Hematopoietic multipotent progenitor cell treated with erythropoietin and hydrocortisone succinate and interleukin-3 and kit ligand, for 4 days (in vitro differentiated cells): ENCODE results near the gene PACSIN2.
A peak's percentile ranks its signal among the peaks of the same experiment; 100 is the strongest.
"Not testable (repeated sequence)": the region's sequence is repeated elsewhere in the genome, so short reads cannot be mapped to it uniquely, and the experiment has no call there.

Experiments used
- DNase-seq: peaks from one replicate; pipeline ENCODE4 v3.0.0-alpha.2; 2015

Gene PACSIN2, protein sequence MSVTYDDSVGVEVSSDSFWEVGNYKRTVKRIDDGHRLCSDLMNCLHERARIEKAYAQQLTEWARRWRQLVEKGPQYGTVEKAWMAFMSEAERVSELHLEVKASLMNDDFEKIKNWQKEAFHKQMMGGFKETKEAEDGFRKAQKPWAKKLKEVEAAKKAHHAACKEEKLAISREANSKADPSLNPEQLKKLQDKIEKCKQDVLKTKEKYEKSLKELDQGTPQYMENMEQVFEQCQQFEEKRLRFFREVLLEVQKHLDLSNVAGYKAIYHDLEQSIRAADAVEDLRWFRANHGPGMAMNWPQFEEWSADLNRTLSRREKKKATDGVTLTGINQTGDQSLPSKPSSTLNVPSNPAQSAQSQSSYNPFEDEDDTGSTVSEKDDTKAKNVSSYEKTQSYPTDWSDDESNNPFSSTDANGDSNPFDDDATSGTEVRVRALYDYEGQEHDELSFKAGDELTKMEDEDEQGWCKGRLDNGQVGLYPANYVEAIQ

GRCh38 chr22:43014869-43015676, at the start of gene PACSIN2:
PACSIN2 (minus strand) TSS chr22:43015149; CDS start chr22:42912080, 103,069 bp downstream.
- DNase-seq, result peak; percentile 99

DNA sequence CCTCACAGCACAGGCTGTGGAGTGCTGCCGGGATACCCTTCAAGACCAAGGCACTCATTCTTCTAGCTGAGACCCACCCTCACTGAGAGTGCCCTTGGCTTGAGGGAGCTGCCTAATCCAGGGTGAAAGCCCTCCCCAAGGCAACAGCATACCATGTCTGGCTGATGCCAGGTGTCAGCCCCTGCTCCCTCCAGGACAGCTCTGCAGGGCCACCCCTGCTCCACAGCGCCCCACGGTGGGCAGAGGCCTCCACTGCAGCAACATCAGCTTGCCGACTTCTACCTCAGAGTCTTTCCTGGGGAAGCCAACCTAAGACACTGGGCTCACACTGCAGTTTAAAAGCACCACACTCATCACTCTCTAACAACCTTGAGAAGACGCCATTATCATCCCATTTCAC, 45.2 kb upstream of the PACSIN2 start:
- peak; percentile 65 for DNase-seq

- no peak for DNase-seq
These were observed 42.7 kb upstream of the PACSIN2 start for GRCh38 chr22:43057641-43058040.

- peak; percentile 33 for DNase-seq
These were observed 38.2 kb upstream of the PACSIN2 start for GRCh38 chr22:43053176-43053575.

DNA sequence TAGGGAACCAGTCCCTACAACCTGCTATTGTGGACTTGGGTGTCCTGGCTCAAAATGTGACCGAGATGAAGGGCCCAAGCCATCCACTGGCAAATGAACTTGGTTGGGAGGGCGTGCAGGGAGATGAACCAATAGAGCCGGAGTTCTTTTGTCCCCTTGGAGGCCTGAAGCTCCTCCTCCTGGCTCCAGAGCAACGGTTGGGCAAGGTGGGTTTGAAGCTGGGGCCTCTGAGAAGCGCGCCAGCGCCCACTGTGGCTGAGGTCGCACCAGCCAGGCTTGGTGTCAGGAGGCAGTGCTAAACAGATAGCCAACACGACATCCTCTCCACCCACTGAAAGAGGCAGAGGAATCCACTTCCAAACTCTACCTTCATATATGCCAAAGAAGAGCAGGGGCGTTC, 36.0 kb upstream of the PACSIN2 start:
- DNase-seq, result peak; percentile 28

- DNase-seq, result no peak
These were observed 32.7 kb upstream of the PACSIN2 start for GRCh38 chr22:43047605-43048004.

- DNase-seq, result no peak
These were observed 29.4 kb upstream of the PACSIN2 start for GRCh38 chr22:43044290-43044712.

DNA sequence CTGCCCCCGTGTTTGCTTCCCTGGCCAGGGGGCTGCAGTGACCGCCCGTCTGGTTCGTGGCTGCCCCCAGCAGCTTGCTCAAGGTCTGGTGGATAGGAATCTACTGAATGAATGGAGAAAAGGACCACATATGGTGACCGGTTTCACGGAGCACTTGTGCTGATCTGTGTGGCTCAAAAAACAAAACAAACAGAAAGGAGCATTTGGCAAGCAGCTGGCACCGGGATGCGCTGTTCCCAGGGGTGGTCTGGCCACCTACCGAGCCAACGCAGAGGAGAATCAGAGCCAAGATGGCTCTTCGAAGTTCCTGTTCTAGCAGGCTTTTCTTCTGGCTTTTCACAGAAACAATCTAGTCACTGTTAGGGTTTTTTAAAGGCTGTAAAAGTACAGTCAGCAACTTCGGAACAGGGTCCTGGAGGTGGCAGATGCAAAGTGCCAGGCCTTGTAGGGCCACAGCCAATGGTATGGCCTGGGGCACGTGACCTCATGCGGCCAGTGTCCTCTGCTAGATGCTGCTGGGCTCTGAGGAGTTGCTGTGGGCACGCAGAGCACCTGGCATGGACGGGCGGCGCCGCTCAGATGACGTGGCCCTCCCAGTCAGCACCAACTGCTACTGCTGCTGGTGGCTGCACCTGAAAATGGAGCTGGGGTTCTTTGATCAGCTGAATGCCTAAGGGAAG, 27.3 kb upstream of the PACSIN2 start:
- no peak for DNase-seq

- DNase-seq, result no peak
These were observed 24.9 kb upstream of the PACSIN2 start for GRCh38 chr22:43039800-43040199.

GRCh38 chr22:43038325-43038724, 23.4 kb upstream of the PACSIN2 start:
- DNase-seq, result no peak

DNA sequence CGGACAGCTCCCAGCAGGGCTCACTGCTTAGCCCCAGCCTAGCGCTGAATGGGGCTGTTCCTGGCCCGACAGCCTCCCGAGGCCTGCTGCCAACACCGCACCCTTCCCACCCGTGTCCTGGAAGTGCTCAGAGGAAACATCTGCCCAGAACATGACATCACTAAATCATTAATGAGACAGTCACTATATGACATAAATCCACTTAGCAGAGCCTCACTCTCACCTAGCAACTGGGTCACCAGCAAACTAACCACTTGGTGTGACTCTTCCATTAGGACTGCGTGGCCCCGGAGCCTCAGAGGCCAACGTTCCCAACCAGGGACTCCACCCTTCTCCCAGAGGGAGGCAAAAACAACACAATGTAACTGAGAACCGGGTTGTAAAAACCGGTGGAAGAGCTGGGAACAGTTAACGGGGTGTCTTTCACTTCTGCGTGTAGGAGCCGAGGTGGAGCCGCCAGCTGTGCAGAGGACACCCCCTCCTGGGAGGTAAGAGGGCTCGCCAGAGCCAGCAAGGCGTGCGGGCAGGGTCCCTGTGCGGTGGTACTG, 21.4 kb upstream of the PACSIN2 start:
- peak; percentile 46 for DNase-seq

GRCh38 chr22:43035250-43035649, 20.3 kb upstream of the PACSIN2 start:
- no peak for DNase-seq

DNA sequence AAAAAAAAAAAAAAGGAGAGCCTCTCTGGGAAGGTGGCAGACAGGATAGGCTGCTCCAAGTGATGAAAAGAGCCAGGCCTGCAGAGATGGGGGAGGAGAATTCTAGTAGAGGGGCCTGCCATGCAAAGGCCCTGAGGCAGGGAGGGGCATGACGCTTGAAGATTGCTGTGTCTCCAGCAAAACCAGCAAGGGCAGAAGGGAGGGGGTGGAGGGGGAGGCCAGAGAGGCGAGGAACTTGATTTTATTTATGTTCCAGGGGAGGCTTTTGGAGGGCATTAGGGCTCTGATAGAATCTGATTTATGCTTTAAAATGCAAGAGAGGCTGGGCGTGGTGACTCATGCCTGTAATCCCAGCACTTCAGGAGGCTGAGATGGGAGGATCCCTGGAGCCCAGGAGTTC, 16.7 kb upstream of the PACSIN2 start:
- no peak for DNase-seq

DNA sequence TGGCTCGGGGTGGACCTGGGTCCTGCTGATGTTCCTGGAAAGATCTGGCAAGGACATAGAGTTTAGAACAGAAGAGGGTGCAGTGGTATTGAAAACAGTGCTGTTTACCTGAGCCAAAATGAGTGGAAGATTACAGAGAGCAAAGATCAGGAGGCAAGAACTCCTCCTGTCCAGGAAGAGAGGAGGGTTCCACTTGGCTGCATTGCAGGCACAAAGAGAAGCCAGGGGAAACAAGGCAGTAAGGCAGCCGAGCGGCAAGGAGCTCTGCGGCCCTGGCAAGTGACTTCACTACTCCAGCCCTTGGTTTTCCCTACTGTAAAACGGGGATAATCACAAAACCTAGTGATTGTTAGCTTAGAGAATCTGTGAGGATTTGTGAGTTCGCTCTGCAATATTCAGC, 3.7 kb upstream of the PACSIN2 start:
- no peak for DNase-seq

DNA sequence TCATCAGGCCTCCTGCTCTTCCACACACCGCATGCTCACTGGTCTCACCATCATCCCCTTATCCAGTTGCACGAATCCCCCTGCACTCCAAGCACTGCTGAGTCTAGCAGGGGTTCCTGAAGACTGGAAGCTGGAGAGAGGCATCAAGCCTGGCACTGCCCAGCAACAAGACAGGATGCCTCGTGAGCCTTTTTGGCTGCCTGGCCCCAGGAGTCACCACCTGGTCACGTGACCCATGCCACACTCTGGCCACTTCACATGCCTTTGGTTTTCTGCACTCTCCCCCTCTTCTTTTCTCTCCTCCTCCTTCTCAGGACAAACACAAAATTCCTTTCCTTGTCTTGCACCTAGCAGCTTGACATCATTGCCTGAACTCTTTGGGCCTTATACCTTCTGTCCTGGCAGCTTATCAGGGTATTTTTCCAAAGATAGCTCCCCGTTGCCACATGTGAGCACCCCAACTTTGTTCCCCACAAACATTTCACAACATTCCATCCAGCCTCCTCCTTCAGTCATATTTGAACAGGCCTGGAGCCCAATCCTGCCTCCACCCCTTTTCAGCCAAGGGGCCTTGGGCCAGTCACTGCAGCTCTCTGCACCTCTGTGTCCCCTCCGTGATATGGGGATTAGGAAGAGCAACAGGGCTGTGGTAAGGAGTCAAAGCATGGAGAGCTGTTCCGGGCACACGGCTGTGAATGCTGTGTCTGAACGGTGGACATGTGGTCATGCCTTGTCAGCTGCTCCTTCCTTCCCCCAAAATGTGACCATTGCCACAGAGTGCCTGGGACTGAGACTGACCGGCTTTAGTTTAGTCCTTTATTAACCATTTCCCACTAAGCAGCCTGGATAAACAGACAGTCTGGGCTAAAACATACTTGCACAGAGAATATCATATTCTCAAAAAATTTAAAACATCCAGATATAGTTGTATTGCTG, 2.8 kb upstream of the PACSIN2 start:
- DNase-seq, result no peak

GRCh38 chr22:43016150-43016549, 1.2 kb upstream of the PACSIN2 start:
- not testable (repeated sequence) for DNase-seq

- no peak for DNase-seq
These were observed 711 bp upstream of the PACSIN2 start for GRCh38 chr22:43015677-43016042.

GRCh38 chr22:43014316-43014868, 557 bp downstream of the PACSIN2 start:
- peak; percentile 63 for DNase-seq

DNA sequence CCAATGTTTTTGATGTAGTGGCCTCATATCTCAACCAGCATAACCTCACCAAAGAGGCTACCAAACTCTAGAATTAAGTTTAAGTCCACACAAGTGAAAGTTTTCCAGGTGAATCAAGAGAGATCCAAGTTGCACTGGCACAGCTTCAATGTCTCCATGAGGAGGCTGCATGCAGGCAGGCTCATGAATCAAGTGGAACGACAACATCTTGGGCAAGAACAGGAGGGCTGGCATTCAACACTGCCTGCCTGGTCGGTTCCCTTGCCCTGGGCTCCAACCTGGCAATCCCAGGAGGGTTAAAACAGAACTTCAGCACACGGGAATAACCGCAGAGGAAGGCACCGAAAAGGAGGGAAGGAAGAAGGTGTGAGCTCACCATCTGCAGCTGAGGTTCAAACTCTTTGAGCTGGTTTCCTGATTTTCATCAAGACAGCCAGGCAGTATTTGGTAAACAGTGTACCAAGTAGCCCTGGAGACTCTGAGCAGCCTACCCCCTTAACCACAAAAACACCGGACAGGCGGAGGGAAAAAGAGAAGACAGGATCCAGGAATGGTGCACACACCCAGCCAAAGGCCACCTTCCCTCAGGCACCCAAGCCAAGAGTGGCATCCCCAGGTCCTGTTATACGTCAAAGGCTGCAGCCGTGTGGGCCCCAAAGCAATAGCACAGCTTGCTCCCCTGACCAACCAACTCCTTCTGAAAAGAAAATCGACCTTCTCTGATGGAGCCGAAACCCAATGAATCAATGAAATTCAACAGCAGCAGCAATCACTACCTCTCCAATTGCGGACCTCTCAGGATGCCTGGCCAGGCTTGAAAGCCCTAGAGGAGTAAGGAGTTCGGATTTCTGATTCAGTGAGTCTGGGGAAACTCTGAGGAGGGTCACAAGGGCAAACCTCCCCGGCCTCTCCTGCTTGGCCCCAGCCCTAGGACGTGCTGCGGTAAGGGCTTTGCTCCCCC, 1.3 kb downstream of the PACSIN2 start:
- peak; percentile 41 for DNase-seq

GRCh38 chr22:43012390-43012789, 2.6 kb downstream of the PACSIN2 start:
- no peak for DNase-seq
